ENCODE measurements around the gene DNM3. TPM values are rescaled to one million over a fixed set of nuclear protein-coding genes. Genes with fewer than 3 reads are reported as not detected.

DNM3 gene
- total and polyA plus RNA-seq, 2 of the 8 experiments (the other 6 are each of a cell fraction or from before 2014, with no cell fraction given): 2.0 to 8.5 TPM

DNA sequence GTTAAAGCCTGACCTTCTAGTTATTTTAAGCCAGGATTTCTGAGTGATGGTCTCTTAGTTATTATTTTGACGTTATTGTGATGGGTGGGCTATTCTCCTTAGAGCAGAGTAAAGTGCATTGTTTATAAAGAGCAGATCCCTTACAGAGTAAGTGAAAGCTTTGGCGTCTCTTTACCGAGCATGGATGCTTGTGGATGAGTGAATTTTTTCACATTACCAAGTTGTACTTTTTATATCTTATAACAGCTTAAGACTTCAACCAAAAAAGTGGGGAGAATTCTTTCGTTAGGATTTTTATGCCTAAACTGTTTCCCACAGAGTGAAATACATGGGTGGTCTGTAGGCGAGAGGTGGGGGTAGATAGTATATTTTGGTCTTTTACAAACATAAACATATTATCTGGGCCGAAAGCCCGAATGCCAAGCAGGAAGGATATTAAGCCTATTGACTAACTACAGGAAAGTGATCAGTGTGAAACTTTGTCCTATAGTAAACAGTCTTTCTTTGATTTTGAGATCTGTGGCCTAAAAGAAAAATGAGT is 300.1 kb downstream of the DNM3 start (continued):
- TF ChIP-seq, protein P1, sequence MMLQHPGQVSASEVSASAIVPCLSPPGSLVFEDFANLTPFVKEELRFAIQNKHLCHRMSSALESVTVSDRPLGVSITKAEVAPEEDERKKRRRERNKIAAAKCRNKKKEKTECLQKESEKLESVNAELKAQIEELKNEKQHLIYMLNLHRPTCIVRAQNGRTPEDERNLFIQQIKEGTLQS (IDR thresholded peaks at IDR 0.05; ENCODE audit: insufficient read depth, low read depth, low read length): no peak
- TF ChIP-seq, protein P2, sequence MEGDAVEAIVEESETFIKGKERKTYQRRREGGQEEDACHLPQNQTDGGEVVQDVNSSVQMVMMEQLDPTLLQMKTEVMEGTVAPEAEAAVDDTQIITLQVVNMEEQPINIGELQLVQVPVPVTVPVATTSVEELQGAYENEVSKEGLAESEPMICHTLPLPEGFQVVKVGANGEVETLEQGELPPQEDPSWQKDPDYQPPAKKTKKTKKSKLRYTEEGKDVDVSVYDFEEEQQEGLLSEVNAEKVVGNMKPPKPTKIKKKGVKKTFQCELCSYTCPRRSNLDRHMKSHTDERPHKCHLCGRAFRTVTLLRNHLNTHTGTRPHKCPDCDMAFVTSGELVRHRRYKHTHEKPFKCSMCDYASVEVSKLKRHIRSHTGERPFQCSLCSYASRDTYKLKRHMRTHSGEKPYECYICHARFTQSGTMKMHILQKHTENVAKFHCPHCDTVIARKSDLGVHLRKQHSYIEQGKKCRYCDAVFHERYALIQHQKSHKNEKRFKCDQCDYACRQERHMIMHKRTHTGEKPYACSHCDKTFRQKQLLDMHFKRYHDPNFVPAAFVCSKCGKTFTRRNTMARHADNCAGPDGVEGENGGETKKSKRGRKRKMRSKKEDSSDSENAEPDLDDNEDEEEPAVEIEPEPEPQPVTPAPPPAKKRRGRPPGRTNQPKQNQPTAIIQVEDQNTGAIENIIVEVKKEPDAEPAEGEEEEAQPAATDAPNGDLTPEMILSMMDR (IDR thresholded peaks at IDR 0.05; ENCODE audit: control extremely low read depth in 1 of 3, insufficient read depth in 1 of 3, low read depth in 1 of 3, low read length in 3 of 3): no peak
- TF ChIP-seq JUND (IDR thresholded peaks at IDR 0.05; ENCODE audit: low read length): no peak

All from H1 (cell line).